ENCODE results near the gene ANKRD1.

ANKRD1 gene

GRCh38 chr10:90968328-90969081 is 47.6 kb upstream of the ANKRD1 start:
- Histone ChIP-seq H2BK15ac (ENCODE audit: low read length) (no peak overlapping the region), H2AFZ (ENCODE audit: low read length) (no peak overlapping the region), H2BK5ac (ENCODE audit: low read length) (no peak overlapping the region), H3K14ac (ENCODE audit: low read length) (no peak overlapping the region), H3K79me1 (ENCODE audit: low read depth, low read length) (no peaks in the 10 kb centered on the region), H3K4me1 (ENCODE audit: control insufficient read depth in 2 of 2, insufficient read depth in 1 of 2, low read depth in 1 of 2, low read length in 2 of 2) (peaks cover 0 to 6% of the 10 kb centered on the region in 2 donors), H4K8ac (ENCODE audit: low read depth, low read length) (no peak overlapping the region), H2AK5ac (ENCODE audit: low read depth, low read length) (no peak overlapping the region), H3K36me3 (replicated peaks in 1 of 2; ENCODE audit: control insufficient read depth in 2 of 2, insufficient read depth in 2 of 2, low read length in 2 of 2) (no peaks in the 10 kb centered on the region), H4K91ac (ENCODE audit: low read depth, low read length, poor library complexity) (no peak overlapping the region), H3K27me3 (ENCODE audit: control insufficient read depth in 3 of 3, insufficient read depth in 3 of 3, low read depth in 1 of 3, low read length in 3 of 3) (peaks cover 0 to 4% (median 0%) of the 10 kb centered on the region in 3 experiments), H3K4me3 (ENCODE audit: low read length in 2 of 2) (no peak overlapping the region), H2BK120ac (ENCODE audit: low read depth, low read length) (no peak overlapping the region), H3K4me2 (ENCODE audit: insufficient read depth, low read length, poor library complexity, severe bottlenecking) (no peak overlapping the region), H3K27ac (replicated peaks; ENCODE audit: low read length) (no peak overlapping the region), H2BK12ac (ENCODE audit: low read length) (no peak overlapping the region), H3K4ac (ENCODE audit: low read length) (no peak overlapping the region), H3K18ac (ENCODE audit: low read length) (no peak overlapping the region), H3K9ac (ENCODE audit: low read depth, low read length, poor library complexity) (no peak overlapping the region), H3K23ac (ENCODE audit: low read depth, low read length, poor library complexity) (no peak overlapping the region), H3K9me3 (replicated peaks in 1 of 2; ENCODE audit: control insufficient read depth in 2 of 2, insufficient read depth in 1 of 2, low read depth in 1 of 2, low read length in 2 of 2) (no peaks in the 10 kb centered on the region)
- no peak for DNase-seq (ENCODE audit: low spot score)
- WGBS, 2 donors (ENCODE audit: extremely low coverage in 2 of 2, insufficient read length in 2 of 2, insufficient replicate concordance in 1 of 2) = no CpG with 5 or more reads among the region's 6 CpGs

DNA sequence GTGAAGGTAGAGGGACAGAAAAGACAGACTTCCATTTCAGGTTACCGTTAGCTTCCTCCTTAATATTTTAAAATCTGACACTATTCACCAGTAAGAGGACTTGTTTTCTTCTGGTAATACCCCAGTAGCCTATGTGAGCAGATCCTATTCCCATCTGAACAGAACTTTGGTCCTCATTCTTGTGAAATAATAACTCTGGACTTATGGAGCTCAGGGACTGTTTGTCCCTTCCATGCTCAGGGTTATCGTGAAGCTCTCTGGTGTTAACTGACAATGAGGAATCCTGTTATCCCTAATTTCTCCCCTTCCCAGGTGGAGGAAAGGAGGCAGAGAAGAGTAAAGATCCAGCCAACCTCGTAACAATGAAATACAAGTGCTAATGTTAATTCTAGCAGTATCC is 47.0 kb upstream of the ANKRD1 start:
- H3K14ac ChIP-seq (ENCODE audit: low read length) = no peak overlapping the region

DNA sequence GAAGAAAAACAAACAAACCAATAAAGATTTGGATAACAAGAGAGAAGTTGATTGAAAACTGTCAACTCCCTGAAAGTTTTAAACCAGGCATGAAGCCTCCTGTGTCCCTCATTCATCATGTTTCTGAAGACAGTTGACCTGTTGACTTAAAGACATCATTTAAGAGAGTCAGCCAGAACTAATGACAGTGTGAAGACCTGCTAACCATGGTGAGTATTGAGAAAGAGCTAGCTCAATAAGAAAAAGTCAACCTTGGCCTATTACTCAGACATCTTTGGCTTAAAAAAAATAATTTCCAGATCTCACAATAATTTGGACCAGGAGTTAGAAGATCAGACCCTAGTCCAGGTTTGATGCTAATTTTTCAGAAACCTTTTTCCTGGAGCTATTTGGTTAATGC is 45.3 kb upstream of the ANKRD1 start:
- Histone ChIP-seq H2BK120ac (ENCODE audit: low read depth, low read length) (no peak overlapping the region), H2BK12ac (ENCODE audit: low read length) (no peak overlapping the region), H3K79me1 (ENCODE audit: low read depth, low read length) (no peaks in the 10 kb centered on the region), H2AK5ac (ENCODE audit: low read depth, low read length) (no peak overlapping the region), H4K91ac (ENCODE audit: low read depth, low read length, poor library complexity) (no peak overlapping the region), H3K14ac (ENCODE audit: low read length) (no peak overlapping the region), H4K8ac (ENCODE audit: low read depth, low read length) (no peak overlapping the region), H3K9ac (ENCODE audit: low read depth, low read length, poor library complexity) (no peak overlapping the region), H3K36me3 (replicated peaks in 1 of 2; ENCODE audit: control insufficient read depth in 2 of 2, insufficient read depth in 2 of 2, low read length in 2 of 2) (no peaks in the 10 kb centered on the region), H3K4ac (ENCODE audit: low read length) (no peak overlapping the region), H3K23ac (ENCODE audit: low read depth, low read length, poor library complexity) (no peak overlapping the region), H3K4me1 (ENCODE audit: control insufficient read depth in 2 of 2, insufficient read depth in 1 of 2, low read depth in 1 of 2, low read length in 2 of 2) (peaks cover 0 to 6% of the 10 kb centered on the region in 2 donors), H2BK5ac (ENCODE audit: low read length) (no peak overlapping the region), H2AFZ (ENCODE audit: low read length) (no peak overlapping the region), H3K18ac (ENCODE audit: low read length) (no peak overlapping the region), H2BK15ac (ENCODE audit: low read length) (no peak overlapping the region), H3K4me3 (ENCODE audit: low read length in 2 of 2) (no peak overlapping the region), H3K4me2 (ENCODE audit: insufficient read depth, low read length, poor library complexity, severe bottlenecking) (no peak overlapping the region), H3K9me3 (replicated peaks in 1 of 2; ENCODE audit: control insufficient read depth in 2 of 2, insufficient read depth in 1 of 2, low read depth in 1 of 2, low read length in 2 of 2) (no peaks in the 10 kb centered on the region), H3K27ac (replicated peaks; ENCODE audit: low read length) (no peak overlapping the region), H3K27me3 (ENCODE audit: control insufficient read depth in 3 of 3, insufficient read depth in 3 of 3, low read depth in 1 of 3, low read length in 3 of 3) (peaks cover 0 to 4% (median 0%) of the 10 kb centered on the region in 3 experiments)
- DNase-seq (ENCODE audit: low spot score) = no peak

More for the DNA sequence above, 47.0 kb upstream of the ANKRD1 start:
- no peak overlapping the region for H3K4me3 ChIP-seq (ENCODE audit: low read length in 2 of 2)
- H3K79me1 ChIP-seq (ENCODE audit: low read depth, low read length) = no peaks in the 10 kb centered on the region
- no peak overlapping the region for H3K4ac ChIP-seq (ENCODE audit: low read length)
- no peaks in the 10 kb centered on the region for H3K9me3 ChIP-seq (replicated peaks in 1 of 2; ENCODE audit: control insufficient read depth in 2 of 2, insufficient read depth in 1 of 2, low read depth in 1 of 2, low read length in 2 of 2)
- H2BK15ac ChIP-seq (ENCODE audit: low read length) = no peak overlapping the region
- no peak overlapping the region for H4K8ac ChIP-seq (ENCODE audit: low read depth, low read length)
- no CpG with 5 or more reads among the region's 3 CpGs for WGBS, 2 donors (ENCODE audit: extremely low coverage in 2 of 2, insufficient read length in 2 of 2, insufficient replicate concordance in 1 of 2)
- no peak overlapping the region for H3K23ac ChIP-seq (ENCODE audit: low read depth, low read length, poor library complexity)
- H3K36me3 ChIP-seq (replicated peaks in 1 of 2; ENCODE audit: control insufficient read depth in 2 of 2, insufficient read depth in 2 of 2, low read length in 2 of 2) = no peaks in the 10 kb centered on the region
- H3K27me3 ChIP-seq (ENCODE audit: control insufficient read depth in 3 of 3, insufficient read depth in 3 of 3, low read depth in 1 of 3, low read length in 3 of 3) = peaks cover 0 to 4% (median 0%) of the 10 kb centered on the region in 3 experiments
- H2AFZ ChIP-seq (ENCODE audit: low read length) = no peak overlapping the region
- H3K4me2 ChIP-seq (ENCODE audit: insufficient read depth, low read length, poor library complexity, severe bottlenecking) = no peak overlapping the region
- H2BK12ac ChIP-seq (ENCODE audit: low read length) = no peak overlapping the region
- no peak for DNase-seq (ENCODE audit: low spot score)
- no peak overlapping the region for H4K91ac ChIP-seq (ENCODE audit: low read depth, low read length, poor library complexity)
- no peak overlapping the region for H3K27ac ChIP-seq (replicated peaks; ENCODE audit: low read length)
- H3K18ac ChIP-seq (ENCODE audit: low read length) = peak overlapping the region; percentile 41
- H2AK5ac ChIP-seq (ENCODE audit: low read depth, low read length) = no peak overlapping the region
- peaks cover 0 to 6% of the 10 kb centered on the region in 2 donors for H3K4me1 ChIP-seq (ENCODE audit: control insufficient read depth in 2 of 2, insufficient read depth in 1 of 2, low read depth in 1 of 2, low read length in 2 of 2)
- no peak overlapping the region for H3K9ac ChIP-seq (ENCODE audit: low read depth, low read length, poor library complexity)
- no peak overlapping the region for H2BK120ac ChIP-seq (ENCODE audit: low read depth, low read length)
- no peak overlapping the region for H2BK5ac ChIP-seq (ENCODE audit: low read length)

DNA sequence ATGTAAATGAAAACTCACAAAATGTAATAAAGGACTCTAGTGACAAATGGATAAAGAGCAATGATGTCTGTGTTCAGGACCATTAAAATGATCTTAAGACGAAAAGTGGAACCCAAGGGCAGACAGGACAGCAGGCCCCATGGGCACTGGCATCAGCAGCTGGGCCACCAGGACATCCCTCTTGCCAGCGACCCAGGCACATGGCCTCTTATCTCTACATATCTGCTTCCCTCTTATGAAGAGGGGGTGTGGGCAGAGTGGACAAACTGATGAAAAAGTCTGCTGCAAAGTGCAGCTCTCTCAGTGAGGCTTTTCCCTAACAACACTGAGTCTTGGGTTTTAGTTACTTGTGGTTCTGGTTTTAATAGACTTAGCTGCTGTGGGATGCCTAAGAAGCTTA is 44.8 kb upstream of the ANKRD1 start:
- no peak overlapping the region for H3K27ac ChIP-seq (replicated peaks; ENCODE audit: low read length)
- H3K9ac ChIP-seq (ENCODE audit: low read depth, low read length, poor library complexity) = no peak overlapping the region
- no peak overlapping the region for H4K91ac ChIP-seq (ENCODE audit: low read depth, low read length, poor library complexity)
- H2BK5ac ChIP-seq (ENCODE audit: low read length) = no peak overlapping the region
- no peaks in the 10 kb centered on the region for H3K9me3 ChIP-seq (replicated peaks in 1 of 2; ENCODE audit: control insufficient read depth in 2 of 2, insufficient read depth in 1 of 2, low read depth in 1 of 2, low read length in 2 of 2)
- H2BK15ac ChIP-seq (ENCODE audit: low read length) = no peak overlapping the region
- no peak overlapping the region for H3K4ac ChIP-seq (ENCODE audit: low read length)
- H3K79me1 ChIP-seq (ENCODE audit: low read depth, low read length) = no peaks in the 10 kb centered on the region
- H4K8ac ChIP-seq (ENCODE audit: low read depth, low read length) = no peak overlapping the region
- H2AFZ ChIP-seq (ENCODE audit: low read length) = no peak overlapping the region
- peaks cover 0 to 4% (median 0%) of the 10 kb centered on the region in 3 experiments for H3K27me3 ChIP-seq (ENCODE audit: control insufficient read depth in 3 of 3, insufficient read depth in 3 of 3, low read depth in 1 of 3, low read length in 3 of 3)
- H3K4me2 ChIP-seq (ENCODE audit: insufficient read depth, low read length, poor library complexity, severe bottlenecking) = no peak overlapping the region
- H3K18ac ChIP-seq (ENCODE audit: low read length) = no peak overlapping the region
- no peaks in the 10 kb centered on the region for H3K36me3 ChIP-seq (replicated peaks in 1 of 2; ENCODE audit: control insufficient read depth in 2 of 2, insufficient read depth in 2 of 2, low read length in 2 of 2)
- no peak overlapping the region for H3K14ac ChIP-seq (ENCODE audit: low read length)
- no peak overlapping the region for H3K23ac ChIP-seq (ENCODE audit: low read depth, low read length, poor library complexity)
- H2AK5ac ChIP-seq (ENCODE audit: low read depth, low read length) = no peak overlapping the region
- DNase-seq (ENCODE audit: low spot score) = no peak
- no peak overlapping the region for H2BK12ac ChIP-seq (ENCODE audit: low read length)
- no peak overlapping the region for H2BK120ac ChIP-seq (ENCODE audit: low read depth, low read length)
- WGBS, 2 donors (ENCODE audit: extremely low coverage in 2 of 2, insufficient read length in 2 of 2, insufficient replicate concordance in 1 of 2) = no CpG with 5 or more reads among the region's 2 CpGs
- H3K4me3 ChIP-seq (ENCODE audit: low read length in 2 of 2) = no peak overlapping the region
- peaks cover 0 to 6% of the 10 kb centered on the region in 2 donors for H3K4me1 ChIP-seq (ENCODE audit: control insufficient read depth in 2 of 2, insufficient read depth in 1 of 2, low read depth in 1 of 2, low read length in 2 of 2)

Data from neuronal stem cell (in vitro differentiated cells).